EH (cell line): ENCODE data around the gene ARHGAP26.

ENCODE experiments used
- DNase-seq: peaks from one replicate; pipeline ENCODE4 v3.0.0-alpha.2; 2015; ENCODE audit warnings: low read depth

ARHGAP26 gene

DNA sequence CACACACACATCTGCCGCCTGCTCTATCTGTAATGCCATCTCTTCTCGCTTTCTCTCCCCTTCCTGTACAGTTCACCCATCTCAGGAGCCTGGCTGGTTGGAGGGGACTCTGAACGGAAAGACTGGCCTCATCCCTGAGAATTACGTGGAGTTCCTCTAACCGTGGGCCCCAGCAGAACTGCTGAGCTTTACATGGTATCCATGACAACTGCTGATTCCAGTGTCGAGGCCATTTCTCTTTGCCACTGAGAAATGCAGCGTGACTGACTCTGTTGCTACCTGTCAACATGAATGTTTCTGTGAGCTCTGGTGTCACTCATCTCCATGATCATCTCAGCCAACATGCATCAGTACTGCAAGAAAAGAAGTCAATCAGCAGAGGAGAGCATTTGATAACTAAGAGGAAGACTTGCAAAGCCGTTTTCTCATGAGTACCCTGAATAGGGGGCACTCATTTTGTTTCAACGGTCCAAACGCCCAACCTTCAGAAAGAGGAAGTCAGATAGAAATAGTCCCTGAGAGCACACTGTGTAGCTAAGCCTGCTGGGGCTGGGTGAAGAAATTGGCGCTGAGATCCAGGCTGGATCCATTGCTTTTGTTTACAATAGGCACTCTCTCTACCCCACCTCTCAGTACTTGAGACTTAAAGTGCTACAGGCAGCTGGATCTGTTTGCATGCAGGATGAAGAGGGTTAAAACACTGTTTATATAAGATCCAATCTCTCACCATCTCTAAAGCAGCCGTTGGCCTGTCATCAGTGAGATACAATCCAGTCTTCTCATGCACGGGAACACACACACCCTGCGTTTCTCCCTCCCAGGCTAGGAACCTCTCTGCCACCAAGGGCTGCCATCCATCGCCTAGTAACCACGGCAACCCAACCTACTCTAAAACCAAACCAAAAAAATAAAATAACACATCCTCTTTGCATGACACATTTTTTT lies 452.4 kb downstream of the ARHGAP26 start:
- peak; percentile 80 for DNase-seq

- no peak for DNase-seq
Measured at GRCh38 chr5:143224672-143225071, 454.5 kb downstream of the ARHGAP26 start.

DNA sequence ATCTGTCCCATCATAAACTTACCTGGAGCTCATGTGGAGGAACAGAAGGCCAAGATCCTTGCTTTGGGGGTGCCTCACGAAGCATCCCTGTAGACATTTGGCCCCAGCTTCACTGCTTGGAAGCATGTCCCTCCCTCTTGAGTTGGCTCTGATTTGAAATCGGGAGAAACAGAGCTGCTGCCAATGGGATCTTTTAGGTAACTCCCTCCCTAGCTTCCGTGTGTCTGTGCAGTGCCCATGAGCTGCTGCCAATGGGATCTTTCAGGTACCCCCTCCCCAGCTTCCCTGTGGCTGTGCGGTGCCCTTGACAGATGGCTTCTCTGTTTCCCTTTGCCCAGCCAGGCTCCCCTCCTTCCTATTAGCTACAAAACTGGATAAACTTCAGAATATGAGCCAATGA lies 455.3 kb downstream of the ARHGAP26 start:
- no peak for DNase-seq

- no peak for DNase-seq
Measured at GRCh38 chr5:143226361-143226760, 456.2 kb downstream of the ARHGAP26 start.

DNA sequence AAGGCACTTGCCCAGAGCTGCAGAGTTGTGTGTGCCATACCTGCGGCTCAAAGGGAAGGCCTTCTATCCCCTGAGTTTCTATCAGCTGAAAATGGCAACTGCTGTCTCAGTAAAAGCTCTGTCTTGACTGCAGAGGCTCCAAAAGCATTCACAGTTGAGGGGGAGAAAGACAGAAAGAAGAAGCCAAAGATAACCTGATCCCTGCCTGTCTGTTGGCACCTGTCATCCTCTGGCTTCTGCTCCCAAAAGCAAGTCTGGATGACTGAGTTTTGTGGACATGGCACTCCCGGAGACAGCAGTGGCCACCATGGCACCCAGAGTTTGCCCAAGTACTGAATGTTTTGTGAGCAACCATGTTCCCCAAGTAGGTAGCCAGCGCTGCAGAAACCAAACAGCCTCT lies 456.7 kb downstream of the ARHGAP26 start:
- DNase-seq: no peak

DNA sequence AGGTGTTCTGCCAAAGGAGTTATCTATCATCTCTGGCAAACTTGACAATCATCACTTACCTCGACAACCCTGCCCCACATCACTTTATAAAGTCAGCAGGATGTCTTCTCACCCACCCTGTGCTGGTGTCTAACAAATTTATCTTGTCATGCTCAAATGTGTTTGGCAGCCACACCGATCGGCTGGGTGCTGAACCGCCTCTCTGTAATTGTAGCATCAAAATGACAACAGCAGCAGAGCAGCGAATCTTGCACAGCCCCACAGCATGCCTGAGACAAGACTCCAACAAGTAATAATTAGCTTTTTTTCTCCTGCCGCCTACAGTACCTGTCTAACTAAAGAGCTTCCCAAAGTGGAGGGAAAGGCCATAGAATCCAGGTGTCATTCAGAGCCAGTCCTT lies 457.1 kb downstream of the ARHGAP26 start:
- no peak for DNase-seq

DNA sequence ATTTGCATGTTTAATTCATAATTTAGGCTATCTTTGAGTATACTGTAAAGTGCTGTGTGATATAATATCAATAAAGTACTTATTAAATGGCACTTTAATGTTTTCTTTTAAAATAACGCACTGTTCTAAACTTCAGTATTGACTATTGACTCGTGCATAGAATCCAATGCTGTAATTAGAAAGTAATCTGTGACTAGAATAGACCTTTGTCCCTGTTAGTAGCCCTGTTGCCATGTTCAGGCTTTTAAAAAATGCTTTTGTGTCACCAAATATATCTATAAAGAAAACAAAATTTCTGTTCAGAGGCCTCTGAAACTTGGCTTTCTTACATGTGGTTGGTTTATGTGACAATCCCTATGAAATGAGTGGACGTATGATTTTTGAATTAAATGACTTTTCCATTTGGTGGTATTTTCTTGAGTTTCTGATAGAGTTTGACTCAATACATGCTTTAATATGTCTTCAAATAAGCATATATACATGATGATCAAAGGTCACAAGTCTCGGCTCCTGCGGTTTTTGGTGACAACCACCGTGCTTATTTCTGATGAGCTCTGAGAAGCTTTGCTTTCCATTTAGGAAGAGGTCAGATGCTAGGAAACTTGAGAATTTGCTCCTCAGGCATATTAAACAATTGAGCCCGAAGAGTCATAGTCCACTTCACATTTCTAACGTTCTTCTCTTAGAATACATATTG lies 458.6 kb downstream of the ARHGAP26 start:
- no peak for DNase-seq

DNA sequence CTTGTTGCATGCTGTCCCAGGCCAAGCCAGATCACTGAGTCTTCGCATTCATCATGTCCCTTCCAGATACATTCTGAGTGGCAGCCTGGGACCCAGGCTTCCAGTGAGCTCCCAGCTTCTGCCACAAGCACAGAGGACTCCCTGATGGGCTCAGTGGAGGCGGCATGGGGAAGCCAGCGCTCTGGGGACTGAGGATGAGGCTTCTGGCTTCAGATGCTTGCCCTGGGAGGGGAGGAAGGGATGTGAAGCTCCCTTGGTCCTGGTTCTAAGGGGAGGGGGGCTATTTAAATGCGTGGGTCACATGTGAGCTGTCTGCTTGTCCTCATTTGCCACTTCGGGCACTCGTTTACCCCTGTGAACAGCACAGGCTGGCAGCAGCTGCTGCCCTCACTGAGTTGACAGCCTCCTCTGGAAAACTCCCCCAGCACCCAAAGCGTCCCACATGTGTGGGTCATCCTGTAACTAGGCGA lies 459.3 kb downstream of the ARHGAP26 start:
- DNase-seq: no peak

- DNase-seq: peak; percentile 71
Measured at GRCh38 chr5:143229896-143230675, 459.9 kb downstream of the ARHGAP26 start.

- DNase-seq: no peak
Measured at GRCh38 chr5:143230676-143230996, 460.5 kb downstream of the ARHGAP26 start.

GRCh38 chr5:143231416-143231815 lies 461.2 kb downstream of the ARHGAP26 start:
- DNase-seq: no peak

- DNase-seq: no peak
Measured at GRCh38 chr5:143231973-143232812, 462.0 kb downstream of the ARHGAP26 start.

DNA sequence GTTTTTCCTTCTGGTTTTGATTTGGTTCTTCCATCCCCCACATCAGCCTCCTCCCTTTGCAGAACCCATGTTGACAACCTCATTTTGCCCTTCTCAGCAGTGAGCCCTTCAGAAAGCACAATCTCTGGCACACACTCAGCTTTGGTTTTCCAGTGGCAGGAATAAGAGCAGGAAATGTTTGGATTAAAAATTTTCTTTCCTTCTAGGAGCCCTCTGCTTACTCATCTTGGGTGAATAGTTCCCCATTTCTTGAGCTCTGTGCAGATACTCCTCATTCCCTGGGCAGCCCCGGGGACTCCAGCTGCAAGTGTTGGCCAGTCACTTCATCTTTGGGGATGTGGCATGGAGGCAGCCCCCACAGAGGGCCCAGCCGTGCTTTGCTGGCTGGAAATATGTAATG lies 462.9 kb downstream of the ARHGAP26 start:
- peak; percentile 78 for DNase-seq

GRCh38 chr5:143234162-143234842 lies 464.1 kb downstream of the ARHGAP26 start:
- DNase-seq: no peak

GRCh38 chr5:143235423-143235822 lies 465.2 kb downstream of the ARHGAP26 start:
- peak; percentile 90 for DNase-seq

- DNase-seq: peak; percentile 29
Measured at GRCh38 chr5:143236682-143237081, 466.5 kb downstream of the ARHGAP26 start.

- DNase-seq: no peak
Measured at GRCh38 chr5:143237664-143238063, 467.5 kb downstream of the ARHGAP26 start.

- DNase-seq: no peak
Measured at GRCh38 chr5:143238620-143239019, 468.4 kb downstream of the ARHGAP26 start.

DNA sequence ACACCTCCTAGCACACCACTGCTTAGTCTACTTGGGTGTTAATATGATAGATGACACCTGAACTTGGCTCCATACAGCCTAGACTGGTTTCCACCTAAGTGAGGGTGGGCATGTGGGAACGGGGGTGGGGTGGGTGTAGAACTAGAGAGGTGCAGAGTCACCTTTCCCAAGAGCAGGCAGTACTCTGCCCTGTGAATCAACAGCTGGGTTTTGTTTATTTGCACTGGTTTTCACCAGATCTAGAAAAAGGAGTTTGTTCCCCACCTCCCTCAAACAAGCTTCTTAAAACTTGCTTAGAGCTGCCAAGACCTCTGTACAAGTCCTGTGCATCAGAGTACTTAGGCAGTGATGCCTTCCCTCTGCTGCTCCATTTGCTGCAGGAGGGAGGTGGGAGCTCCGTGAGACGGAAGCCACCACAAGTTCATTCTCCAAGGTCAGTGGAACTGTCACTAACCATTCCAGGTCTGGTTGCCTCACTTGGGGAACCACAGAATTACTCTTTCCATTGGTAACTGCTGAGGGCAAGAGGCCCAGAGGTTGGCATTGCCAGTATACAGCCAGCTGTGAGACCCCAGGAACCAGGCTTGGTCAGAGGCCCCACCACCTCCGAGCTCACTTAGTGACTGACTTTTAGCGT lies 469.8 kb downstream of the ARHGAP26 start:
- DNase-seq: no peak

DNA sequence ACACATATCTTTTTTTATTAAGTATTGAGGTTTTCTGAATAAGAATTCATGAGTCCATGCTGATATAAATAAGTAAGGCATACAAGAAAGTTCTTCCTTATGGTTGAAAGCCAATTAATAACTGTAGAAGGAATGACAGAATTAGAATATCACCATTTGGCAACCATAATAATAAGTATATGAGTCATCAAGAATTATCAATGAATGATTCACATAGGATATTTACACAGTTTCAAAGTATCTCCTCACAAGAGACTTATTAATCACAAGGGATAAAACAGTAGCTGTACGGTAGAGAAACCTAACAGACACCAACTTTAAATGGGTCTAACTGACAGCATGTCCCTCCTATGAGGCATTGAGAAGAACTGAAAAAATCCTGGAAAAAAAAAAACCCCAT lies 471.7 kb downstream of the ARHGAP26 start:
- DNase-seq: peak; percentile 49
